GM18505 (cell line): ENCODE results near the gene SLC35A2.

ENCODE experiments used
- ATAC-seq: cut with Tn5 transposase; IDR thresholded peaks from one replicate; pipeline ENCODE4 v1.9.1; 2021; ENCODE audit not compliant: unreplicated experiment
- POLR2A ChIP-seq: IDR thresholded peaks from 4 replicates; pipeline ENCODE4 v1.6.1; 2011; ENCODE audit warnings: borderline replicate concordance; ENCODE audit not compliant: insufficient read depth, insufficient read length; ENCODE audit errors: extremely low read depth

The SLC35A2 gene

GRCh38 chrX:48938721-48939425, 27.4 kb upstream of the SLC35A2 start:
- peak; percentile 46 for ATAC-seq
- no peak for TF ChIP-seq POLR2A

- ATAC-seq: peak; percentile 64
- TF ChIP-seq POLR2A: peak; percentile 36
Measured at GRCh38 chrX:48937054-48937907, 25.8 kb upstream of the SLC35A2 start.

- peak; percentile 0 for ATAC-seq
- TF ChIP-seq POLR2A: no peak
Measured at GRCh38 chrX:48936429-48937053, 25.1 kb upstream of the SLC35A2 start.

- no peak for ATAC-seq
Measured at GRCh38 chrX:48935301-48935670, 23.8 kb upstream of the SLC35A2 start.

GRCh38 chrX:48934581-48935300, 23.3 kb upstream of the SLC35A2 start:
- no peak for TF ChIP-seq POLR2A
- ATAC-seq: no peak

More at GRCh38 chrX:48935301-48935670, 23.8 kb upstream of the SLC35A2 start:
- no peak for TF ChIP-seq POLR2A

GRCh38 chrX:48933757-48934156, 22.3 kb upstream of the SLC35A2 start:
- no peak for ATAC-seq
- no peak for TF ChIP-seq POLR2A

DNA sequence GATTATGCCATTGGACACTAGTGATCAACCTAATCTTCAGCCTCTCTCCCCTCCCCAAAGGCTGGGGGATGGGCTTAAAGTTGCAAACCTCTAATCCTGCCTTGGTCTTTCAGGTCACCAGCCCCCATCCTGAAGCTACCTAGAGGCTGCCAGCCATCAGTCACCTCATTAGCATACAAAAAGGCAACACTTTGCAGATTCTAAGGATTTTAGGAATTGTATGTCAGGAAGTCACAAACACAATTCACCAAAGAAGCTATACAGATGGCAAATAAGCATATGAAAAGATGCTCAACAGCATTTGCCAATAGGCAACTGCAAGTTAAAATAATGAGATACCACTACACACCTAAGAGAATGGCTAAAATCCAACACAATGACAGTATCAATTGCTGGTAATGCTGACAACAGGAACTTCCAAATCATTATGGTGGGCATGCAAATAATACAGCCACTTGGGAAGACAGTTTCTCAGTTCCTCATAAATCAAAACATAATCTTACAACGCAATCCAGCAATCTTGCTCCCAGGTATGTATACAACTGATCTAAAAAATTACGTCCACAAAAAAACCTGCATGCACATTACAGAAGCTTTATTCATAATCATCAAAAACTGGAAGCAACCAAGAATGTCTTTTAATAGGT, 16.4 kb upstream of the SLC35A2 start:
- ATAC-seq: no peak
- TF ChIP-seq POLR2A: no peak

DNA sequence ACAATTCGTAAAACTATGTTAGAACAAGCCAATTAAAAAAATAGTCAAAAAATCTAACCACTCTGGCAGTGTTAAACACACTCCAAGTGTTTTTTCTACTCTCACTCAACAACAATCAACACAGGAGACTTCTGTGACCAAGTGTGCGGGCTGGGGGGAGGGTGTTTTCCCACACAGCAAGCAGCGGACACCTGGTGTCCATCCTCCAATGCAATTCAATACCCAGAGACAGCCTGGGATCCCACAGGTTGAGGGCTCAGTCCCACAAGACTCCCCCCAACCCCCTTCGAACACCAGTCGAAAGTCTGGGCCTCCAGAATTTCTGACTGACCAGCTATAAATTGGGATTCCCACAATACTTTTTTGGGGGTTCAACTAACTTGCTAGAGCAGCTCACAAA, 15.7 kb upstream of the SLC35A2 start:
- ATAC-seq: no peak
- no peak for TF ChIP-seq POLR2A

DNA sequence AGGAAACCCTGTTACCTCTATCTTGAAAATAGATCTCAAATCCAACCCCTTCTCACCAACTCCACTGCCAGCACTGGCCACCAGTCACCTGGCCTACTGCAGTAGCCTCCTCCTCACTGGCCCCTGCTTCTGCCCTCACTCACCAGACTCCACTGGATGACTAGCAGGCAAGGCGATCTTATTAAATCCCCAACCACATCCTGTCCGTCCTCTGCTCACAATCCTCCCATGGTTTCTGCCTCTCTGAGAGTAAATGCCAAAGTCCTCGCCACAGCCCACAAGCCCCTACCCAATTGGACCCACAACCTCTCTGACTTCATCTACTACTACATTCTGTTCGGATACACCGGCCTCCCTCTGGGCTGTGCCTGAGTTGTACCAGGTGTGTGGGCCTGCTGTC, 12.8 kb upstream of the SLC35A2 start:
- no peak for ATAC-seq
- TF ChIP-seq POLR2A: no peak

DNA sequence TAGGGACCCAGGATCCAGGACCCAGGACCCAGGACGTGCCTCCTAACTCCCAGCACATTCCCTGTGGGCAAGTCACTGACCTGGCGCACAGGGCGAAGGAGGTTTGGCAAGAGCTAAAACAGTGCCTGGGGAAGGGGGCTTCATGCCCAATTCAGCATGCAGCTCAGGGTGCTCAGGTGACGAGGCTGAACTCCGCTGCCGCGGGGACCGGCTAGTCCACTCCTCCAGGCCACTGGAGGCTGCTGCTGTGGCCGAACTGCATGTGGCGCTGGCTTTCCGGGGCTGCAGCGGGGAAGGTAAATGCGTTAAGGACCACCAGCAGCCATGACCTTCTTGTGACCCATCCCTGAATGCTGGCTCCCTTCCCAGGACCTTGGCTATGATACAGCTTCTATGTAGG, 12.3 kb upstream of the SLC35A2 start:
- ATAC-seq: no peak
- TF ChIP-seq POLR2A: no peak

DNA sequence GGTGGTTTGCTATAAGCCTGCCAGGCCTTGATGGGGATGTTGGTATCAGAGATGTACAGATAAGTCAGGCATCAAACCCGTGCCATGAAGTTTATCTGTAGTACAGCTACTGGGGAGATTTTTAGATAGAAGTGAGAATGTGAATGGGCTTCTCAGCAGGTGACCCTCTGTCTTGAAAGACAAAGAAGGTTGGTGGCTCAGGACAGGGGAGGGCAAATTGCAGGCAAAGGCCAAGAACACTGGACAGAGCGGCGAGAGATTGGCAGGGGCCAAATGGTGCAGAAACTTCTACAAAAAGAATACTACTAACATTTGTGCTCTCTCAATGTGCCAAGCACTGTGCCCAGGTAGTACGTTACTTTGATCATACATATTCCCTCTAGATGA, 9.3 kb upstream of the SLC35A2 start:
- no peak for ATAC-seq
- no peak for TF ChIP-seq POLR2A

DNA sequence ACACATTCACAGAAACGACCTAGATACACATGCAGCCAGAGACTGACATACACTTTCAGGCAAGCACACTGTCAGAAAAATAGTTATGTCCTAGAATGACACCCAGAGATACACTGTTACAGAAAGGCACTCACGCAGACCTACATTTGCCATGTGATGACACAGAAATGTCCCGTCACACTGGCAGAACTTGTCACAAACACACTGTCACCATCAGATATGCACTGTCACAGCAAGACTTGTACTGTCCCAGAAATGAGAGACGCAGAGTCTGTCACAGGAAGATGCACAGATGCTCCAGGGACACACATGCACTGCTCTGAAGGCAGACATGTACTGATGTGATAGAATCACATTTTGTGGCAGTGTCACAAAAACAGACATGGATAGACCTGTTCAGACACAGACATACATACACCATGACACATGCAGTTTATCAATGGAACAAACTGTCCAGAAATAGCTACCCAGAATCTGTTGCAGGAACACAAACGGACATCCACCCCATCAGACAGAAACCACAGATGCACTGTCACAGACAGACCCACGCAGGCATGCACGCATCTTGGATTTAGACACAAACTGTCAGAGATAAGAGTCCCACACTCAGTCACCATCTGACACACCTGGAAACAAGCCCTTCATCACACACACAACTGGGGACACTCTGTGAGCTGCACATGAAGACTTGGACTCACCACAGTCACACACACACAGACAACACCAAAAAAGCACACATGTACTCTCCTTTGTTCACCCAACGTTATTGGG, 8.7 kb upstream of the SLC35A2 start:
- no peak for ATAC-seq
- peak; percentile 32 for TF ChIP-seq POLR2A

GRCh38 chrX:48919360-48919841, 8.0 kb upstream of the SLC35A2 start:
- no peak for ATAC-seq
- TF ChIP-seq POLR2A: no peak
